H9 (cell line): ENCODE measurements around the gene SKIL. TPM values are rescaled to one million over a fixed set of nuclear protein-coding genes. Genes with fewer than 3 reads are reported as not detected.

ENCODE experiments used
- DNase-seq: peaks from one replicate; pipeline ENCODE4 v3.0.0-alpha.2; 2017
- H2AFZ ChIP-seq: one replicate; pipeline ENCODE4 v1.6.1; 2013; ENCODE audit warnings: mild to moderate bottlenecking, low read length, control low read depth, moderate library complexity
- H2AK5ac ChIP-seq: 2 replicates; pipeline ENCODE4 v1.6.1; 2013; ENCODE audit warnings: low read length, control low read depth, mixed read lengths; ENCODE audit not compliant: insufficient read length
- H2BK120ac ChIP-seq: one replicate; pipeline ENCODE4 v1.6.1; 2013; ENCODE audit warnings: low read depth, mild to moderate bottlenecking, low read length, control low read depth, inconsistent platforms; ENCODE audit not compliant: poor library complexity, severe bottlenecking
- H2BK12ac ChIP-seq: 2 replicates; pipeline ENCODE4 v1.6.1; 2013; ENCODE audit warnings: low read length, control low read depth, mixed read lengths, low read depth; ENCODE audit not compliant: insufficient read length
- H2BK15ac ChIP-seq: 2 replicates; pipeline ENCODE4 v1.6.1; 2013; ENCODE audit warnings: low read depth, low read length, control low read depth
- H2BK20ac ChIP-seq: one replicate; pipeline ENCODE4 v1.6.1; 2013; ENCODE audit warnings: low read depth, mild to moderate bottlenecking, low read length, control low read depth, inconsistent platforms; ENCODE audit not compliant: poor library complexity, severe bottlenecking
- H2BK5ac ChIP-seq: 2 replicates; pipeline ENCODE4 v1.6.1; 2013; ENCODE audit warnings: low read length, control low read depth, mixed read lengths; ENCODE audit not compliant: insufficient read length
- H3K14ac ChIP-seq: 2 replicates; pipeline ENCODE4 v1.6.1; 2013; ENCODE audit warnings: low read length, control low read depth; ENCODE audit not compliant: insufficient read depth
- H3K18ac ChIP-seq: 2 replicates; pipeline ENCODE4 v1.6.1; 2013; ENCODE audit warnings: low read depth, mild to moderate bottlenecking, mixed read lengths, low read length, control low read depth; ENCODE audit not compliant: insufficient read length
- H3K23ac ChIP-seq: 2 replicates; pipeline ENCODE4 v1.6.1; 2013; ENCODE audit warnings: low read length, control low read depth, mixed read lengths, low read depth; ENCODE audit not compliant: insufficient read length
- H3K23me2 ChIP-seq: 2 replicates; pipeline ENCODE4 v1.6.1; 2013; ENCODE audit warnings: low read depth, mild to moderate bottlenecking, mixed read lengths, low read length, control low read depth; ENCODE audit not compliant: insufficient read length, poor library complexity, severe bottlenecking
- H3K27ac ChIP-seq: 2 replicates; pipeline ENCODE4 v1.5.1; 2013; ENCODE audit warnings: low read length, control low read depth, mixed read lengths, low read depth; ENCODE audit not compliant: insufficient read length
- H3K27me3 ChIP-seq: 2 replicates; pipeline ENCODE4 v1.6.1; 2013; ENCODE audit warnings: low read length, control low read depth, inconsistent platforms; ENCODE audit not compliant: insufficient read depth
- H3K4ac ChIP-seq: 2 replicates; pipeline ENCODE4 v1.6.1; 2013; ENCODE audit warnings: low read depth, mild to moderate bottlenecking, control low read depth, inconsistent platforms, low read length, moderate library complexity
- H3K4me1 ChIP-seq: 2 replicates; pipeline ENCODE4 v1.6.1; 2013; ENCODE audit warnings: low read length, control low read depth, inconsistent platforms; ENCODE audit not compliant: insufficient read depth
- H3K4me2 ChIP-seq: 2 replicates; pipeline ENCODE4 v1.6.1; 2013; ENCODE audit warnings: low read length, control low read depth, mixed read lengths; ENCODE audit not compliant: insufficient read length, insufficient read depth
- H3K56ac ChIP-seq: 2 replicates; pipeline ENCODE4 v1.6.1; 2013; ENCODE audit warnings: low read depth, mild to moderate bottlenecking, mixed read lengths, low read length, control low read depth; ENCODE audit not compliant: insufficient read length
- H3K79me1 ChIP-seq: 2 replicates; pipeline ENCODE4 v1.6.1; 2013; ENCODE audit warnings: low read depth, mild to moderate bottlenecking, moderate library complexity, low read length, control low read depth, inconsistent platforms; ENCODE audit not compliant: insufficient read depth, poor library complexity, severe bottlenecking
- H3K79me2 ChIP-seq: 2 replicates; pipeline ENCODE4 v1.6.1; 2013; ENCODE audit warnings: low read length, control low read depth, inconsistent platforms; ENCODE audit not compliant: insufficient read depth
- H3K9ac ChIP-seq: 2 replicates; pipeline ENCODE4 v1.6.1; 2013; ENCODE audit warnings: low read length, control low read depth, mixed read lengths; ENCODE audit not compliant: insufficient read length; ENCODE audit errors: extremely low read depth
- H3K9me3 ChIP-seq: one replicate; pipeline ENCODE4 v1.6.1; 2013; ENCODE audit warnings: low read depth, low read length, inconsistent platforms; ENCODE audit not compliant: control insufficient read depth
- H3T11ph ChIP-seq: one replicate; pipeline ENCODE4 v1.6.1; 2013; ENCODE audit warnings: mild to moderate bottlenecking, low read length, control low read depth, inconsistent platforms
- H4K20me1 ChIP-seq: one replicate; pipeline ENCODE4 v1.6.1; 2013; ENCODE audit not compliant: control insufficient read depth, insufficient read length, insufficient read depth
- H4K5ac ChIP-seq: 2 replicates; pipeline ENCODE4 v1.6.1; 2013; ENCODE audit warnings: low read depth, mild to moderate bottlenecking, mixed read lengths, low read length, control low read depth; ENCODE audit not compliant: insufficient read length
- H4K8ac ChIP-seq: replicated peaks from 2 replicates; pipeline ENCODE4 v1.6.1; 2013; ENCODE audit warnings: low read length, control low read depth, mixed read lengths, low read depth; ENCODE audit not compliant: insufficient read length
- H4K91ac ChIP-seq: 2 replicates; pipeline ENCODE4 v1.6.1; 2013; ENCODE audit warnings: low read depth, mild to moderate bottlenecking, moderate library complexity, mixed read lengths, low read length, control low read depth; ENCODE audit not compliant: insufficient read length
- H3K27ac Mint-ChIP-seq, 3 experiments: 2 replicates in 2 of 3; 3 replicates in 1 of 3; pipeline ENCODE4 v1.8.0; 2020 to 2021; ENCODE audit warnings: mixed read lengths in 3 of 3, mild to moderate bottlenecking in 1 of 3, moderate library complexity in 1 of 3
- H3K27me3 Mint-ChIP-seq: 2 replicates; pipeline ENCODE4 v1.8.0; 2021; ENCODE audit warnings: low read depth, mild to moderate bottlenecking, moderate library complexity, mixed read lengths
- H3K36me3 Mint-ChIP-seq, 3 experiments: 2 replicates in 2 of 3; 3 replicates in 1 of 3; pipeline ENCODE4 v1.8.0; 2020 to 2021; ENCODE audit warnings: low read depth in 3 of 3, mixed read lengths in 3 of 3; ENCODE audit not compliant: insufficient read depth in 1 of 3
- H3K4me1 Mint-ChIP-seq, 2 experiments: 2 replicates each; pipeline ENCODE4 v1.8.0; 2020; ENCODE audit warnings: mixed read lengths in 2 of 2
- H3K4me3 Mint-ChIP-seq, 2 experiments: 2 replicates in 1 of 2; 3 replicates in 1 of 2; pipeline ENCODE4 v1.8.0; 2020 to 2021; ENCODE audit warnings: mild to moderate bottlenecking in 2 of 2, mixed read lengths in 2 of 2, moderate library complexity in 1 of 2
- H3K9me3 Mint-ChIP-seq, 2 experiments: 2 replicates in 1 of 2; 3 replicates in 1 of 2; pipeline ENCODE4 v1.8.0; 2020; ENCODE audit warnings: mild to moderate bottlenecking in 2 of 2, mixed read lengths in 2 of 2, moderate library complexity in 1 of 2
- WGBS: extraction: QIAGEN DNeasy Blood & Tissue Kit; methylation state at CpG from one replicate; pipeline ENCODE4 v1.1.7; 2013; ENCODE audit warnings: missing lambda C conversion rate, low lambda C conversion rate, mixed read lengths; ENCODE audit not compliant: insufficient read length; ENCODE audit errors: extremely low coverage; 5-methylcytosine and 5-hydroxymethylcytosine counted together
- total RNA-seq: library from RNA; stranded (reverse); gene quantifications from 2 replicates; pipeline ENCODE4 v1.2.1, GENCODE V29; 2021
- TF ChIP-seq, protein P1 (sequence below): fragments of 200-600 bp; sonication (generic); conservative IDR thresholded peaks from 3 replicates; pipeline ENCODE4 v1.8.0; 2021; ENCODE audit warnings: antibody characterized with exemption, mild to moderate bottlenecking

The SKIL gene
- total RNA-seq, 1 experiment from 2014 or later = 170 TPM

DNA sequence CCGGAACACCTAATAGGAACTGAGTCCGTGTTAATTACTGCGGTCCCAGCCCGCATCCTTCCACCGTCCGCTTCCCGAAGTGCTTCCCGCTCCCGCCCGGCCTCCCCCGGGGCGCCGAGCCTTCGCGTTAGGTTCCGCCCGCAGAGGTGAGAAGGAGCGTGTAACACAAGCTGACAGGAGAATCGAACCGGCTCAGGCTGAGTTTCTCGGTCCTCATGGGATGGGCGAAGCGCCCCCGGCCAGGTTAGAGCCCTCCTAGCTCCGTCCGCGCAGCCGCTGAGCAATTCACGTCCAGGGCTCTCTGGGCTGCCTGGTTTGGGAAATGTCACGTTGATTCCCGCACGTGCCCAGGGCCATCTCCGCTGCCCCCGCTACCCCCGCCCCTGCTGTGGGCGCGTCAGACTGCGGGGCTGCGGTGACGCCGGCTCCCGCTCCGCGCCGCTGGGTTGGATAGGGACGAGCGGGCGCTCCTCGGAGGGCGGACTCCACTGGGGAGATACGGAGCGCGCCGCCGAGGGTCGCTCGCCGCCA lies 62.1 kb downstream of the SKIL start:
- H4K5ac ChIP-seq = no peak overlapping the region
- peak overlapping the region; percentile 75 for H3K4me2 ChIP-seq
- H3K79me2 ChIP-seq = no peaks in the 10 kb centered on the region
- Mint-ChIP-seq H3K9me3 (no peaks in the 10 kb centered on the region), H3K36me3 (peaks cover 0 to 7% (median 0%) of the 10 kb centered on the region in 3 experiments; a peak in 3 of 7 replicates), H3K27me3 (peaks cover 55% of the 10 kb centered on the region), H3K4me1 (peaks cover 8 to 13% of the 10 kb centered on the region in 2 experiments; a peak in 3 of 4 replicates), H3K4me3 (peak overlapping the region; percentile 54 to 75), H3K27ac (no peak overlapping the region)
- H3T11ph ChIP-seq = no peak overlapping the region
- no peak overlapping the region for H3K56ac ChIP-seq
- no peak overlapping the region for H3K9ac ChIP-seq
- TF ChIP-seq, protein P1, sequence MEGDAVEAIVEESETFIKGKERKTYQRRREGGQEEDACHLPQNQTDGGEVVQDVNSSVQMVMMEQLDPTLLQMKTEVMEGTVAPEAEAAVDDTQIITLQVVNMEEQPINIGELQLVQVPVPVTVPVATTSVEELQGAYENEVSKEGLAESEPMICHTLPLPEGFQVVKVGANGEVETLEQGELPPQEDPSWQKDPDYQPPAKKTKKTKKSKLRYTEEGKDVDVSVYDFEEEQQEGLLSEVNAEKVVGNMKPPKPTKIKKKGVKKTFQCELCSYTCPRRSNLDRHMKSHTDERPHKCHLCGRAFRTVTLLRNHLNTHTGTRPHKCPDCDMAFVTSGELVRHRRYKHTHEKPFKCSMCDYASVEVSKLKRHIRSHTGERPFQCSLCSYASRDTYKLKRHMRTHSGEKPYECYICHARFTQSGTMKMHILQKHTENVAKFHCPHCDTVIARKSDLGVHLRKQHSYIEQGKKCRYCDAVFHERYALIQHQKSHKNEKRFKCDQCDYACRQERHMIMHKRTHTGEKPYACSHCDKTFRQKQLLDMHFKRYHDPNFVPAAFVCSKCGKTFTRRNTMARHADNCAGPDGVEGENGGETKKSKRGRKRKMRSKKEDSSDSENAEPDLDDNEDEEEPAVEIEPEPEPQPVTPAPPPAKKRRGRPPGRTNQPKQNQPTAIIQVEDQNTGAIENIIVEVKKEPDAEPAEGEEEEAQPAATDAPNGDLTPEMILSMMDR = no peak
- H2AK5ac ChIP-seq = no peak overlapping the region
- H3K27me3 ChIP-seq = peaks cover 25% of the 10 kb centered on the region; the same call in 1 of the 2 replicates
- H4K91ac ChIP-seq = no peak overlapping the region
- H4K8ac ChIP-seq = no peak overlapping the region
- H2BK12ac ChIP-seq = no peak overlapping the region
- no peak overlapping the region for H3K27ac ChIP-seq
- no peak overlapping the region for H2BK15ac ChIP-seq
- H3K14ac ChIP-seq = no peak overlapping the region
- H2BK120ac ChIP-seq = no peak overlapping the region
- H2BK5ac ChIP-seq = no peak overlapping the region
- H2BK20ac ChIP-seq = no peak overlapping the region
- peaks cover 13% of the 10 kb centered on the region for H3K23me2 ChIP-seq
- no peaks in the 10 kb centered on the region for H3K79me1 ChIP-seq
- no peak overlapping the region for H3K4ac ChIP-seq
- no CpG with 5 or more reads among the region's 58 CpGs for WGBS
- H3K18ac ChIP-seq = no peak overlapping the region
- peak; percentile 72 for DNase-seq
- no peaks in the 10 kb centered on the region for H4K20me1 ChIP-seq
- H2AFZ ChIP-seq = no peak overlapping the region
- H3K9me3 ChIP-seq = no peaks in the 10 kb centered on the region
- H3K4me1 ChIP-seq = 0 out of 2 replicates have a peak, but pooled peaks cover 3% of the 10 kb centered on the region
- no peak overlapping the region for H3K23ac ChIP-seq
